ENCODE results near the gene LYPD6.

The LYPD6 gene

GRCh38 chr2:149331023-149331400 lies 625 bp downstream of the LYPD6 start:
- no peak for DNase-seq (ENCODE audit: insufficient read length, low spot score)
- no peak for FAIRE-seq

GRCh38 chr2:149332364-149332763 lies 2.0 kb downstream of the LYPD6 start:
- DNase-seq (ENCODE audit: insufficient read length, low spot score) (no peak), FAIRE-seq (no peak)
- TF ChIP-seq POLR2A (IDR thresholded peaks at IDR 0.05; ENCODE audit: low read depth, low read length) = no peak

More at GRCh38 chr2:149331023-149331400, 625 bp downstream of the LYPD6 start:
- no peak for TF ChIP-seq POLR2A (IDR thresholded peaks at IDR 0.05; ENCODE audit: low read depth, low read length)

GRCh38 chr2:149333636-149334035 lies 3.2 kb downstream of the LYPD6 start:
- TF ChIP-seq POLR2A (IDR thresholded peaks at IDR 0.05; ENCODE audit: low read depth, low read length) = no peak
- FAIRE-seq = no peak

DNA sequence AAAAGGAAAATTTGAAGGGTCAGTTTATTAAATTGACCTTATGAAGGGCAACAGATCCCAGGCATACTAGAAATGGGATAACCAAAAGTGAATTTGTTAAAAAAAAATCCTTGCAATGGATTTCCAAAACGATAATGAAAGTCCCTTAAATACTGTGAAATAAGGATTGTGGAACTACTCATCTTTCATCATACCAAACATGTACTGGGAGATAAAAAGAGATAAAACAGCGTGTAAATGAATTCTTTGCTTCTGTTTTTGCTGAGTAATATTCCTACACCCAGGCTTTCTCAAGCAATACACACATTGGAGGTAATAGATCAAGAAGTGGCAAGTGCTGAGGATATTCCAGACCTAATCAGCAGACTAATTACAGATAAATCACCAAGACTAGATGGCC lies 3.8 kb downstream of the LYPD6 start:
- FAIRE-seq (no peak), DNase-seq (ENCODE audit: insufficient read length, low spot score) (no peak)
- no peak for TF ChIP-seq POLR2A (IDR thresholded peaks at IDR 0.05; ENCODE audit: low read depth, low read length)

More at GRCh38 chr2:149333636-149334035, 3.2 kb downstream of the LYPD6 start:
- no peak for DNase-seq (ENCODE audit: insufficient read length, low spot score)

- DNase-seq (ENCODE audit: insufficient read length, low spot score) (no peak), FAIRE-seq (no peak)
- TF ChIP-seq POLR2A (IDR thresholded peaks at IDR 0.05; ENCODE audit: low read depth, low read length) = no peak
Observed at GRCh38 chr2:149339324-149339723, 8.9 kb downstream of the LYPD6 start.

DNA sequence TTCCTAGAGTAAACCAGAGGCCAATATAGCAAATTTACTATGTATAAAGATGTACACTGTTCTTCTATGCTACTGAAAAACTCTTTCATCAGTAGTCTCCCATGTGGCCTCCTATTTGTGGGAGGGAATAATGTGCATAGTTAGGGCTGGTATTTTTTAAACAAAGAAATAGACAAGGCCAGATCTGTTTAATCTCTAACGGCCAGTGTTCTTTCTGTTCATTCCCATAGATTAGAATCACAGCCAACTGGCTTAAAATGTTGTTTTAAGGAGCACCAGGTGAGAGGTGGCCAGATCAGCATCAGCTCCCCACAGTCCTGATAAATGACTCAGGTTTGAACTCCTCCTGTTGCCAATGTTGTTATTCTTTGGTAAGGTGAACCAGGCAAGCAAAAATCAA lies 12.1 kb downstream of the LYPD6 start:
- FAIRE-seq = no peak
- no peak for TF ChIP-seq POLR2A (IDR thresholded peaks at IDR 0.05; ENCODE audit: low read depth, low read length)
- no peak for DNase-seq (ENCODE audit: insufficient read length, low spot score)

GRCh38 chr2:149344105-149344504 lies 13.7 kb downstream of the LYPD6 start:
- TF ChIP-seq POLR2A (IDR thresholded peaks at IDR 0.05; ENCODE audit: low read depth, low read length) = no peak

DNA sequence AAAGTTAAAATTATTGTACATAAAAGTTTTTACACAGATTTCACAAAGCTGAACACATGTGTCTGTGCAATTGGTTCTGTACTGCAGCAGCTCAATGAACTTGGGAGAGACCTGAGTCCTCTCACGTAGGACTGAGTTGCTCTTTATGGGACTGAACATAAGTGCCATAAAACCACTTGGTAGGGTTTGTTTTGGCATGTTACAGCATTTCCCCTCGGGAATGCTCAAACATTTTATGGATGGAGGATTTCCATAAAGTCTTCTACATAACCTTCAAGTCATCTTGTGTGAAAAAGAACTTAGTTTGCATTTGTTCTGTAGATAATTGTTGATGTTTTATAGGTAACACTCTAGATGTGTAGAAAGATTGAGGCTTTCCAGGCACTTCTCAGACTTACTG lies 15.9 kb downstream of the LYPD6 start:
- TF ChIP-seq POLR2A (IDR thresholded peaks at IDR 0.05; ENCODE audit: low read depth, low read length) = no peak
- FAIRE-seq (no peak), DNase-seq (ENCODE audit: insufficient read length, low spot score) (no peak)

More at GRCh38 chr2:149344105-149344504, 13.7 kb downstream of the LYPD6 start:
- no peak for DNase-seq (ENCODE audit: insufficient read length, low spot score)
- FAIRE-seq = peak; percentile 6

- DNase-seq (ENCODE audit: insufficient read length, low spot score) (no peak), FAIRE-seq (no peak)
- no peak for TF ChIP-seq POLR2A (IDR thresholded peaks at IDR 0.05; ENCODE audit: low read depth, low read length)
Observed at GRCh38 chr2:149348291-149348690, 17.9 kb downstream of the LYPD6 start.

GRCh38 chr2:149353421-149353820 lies 23.0 kb downstream of the LYPD6 start:
- no peak for TF ChIP-seq POLR2A (IDR thresholded peaks at IDR 0.05; ENCODE audit: low read depth, low read length)
- no peak for DNase-seq (ENCODE audit: insufficient read length, low spot score)
- no peak for FAIRE-seq

DNA sequence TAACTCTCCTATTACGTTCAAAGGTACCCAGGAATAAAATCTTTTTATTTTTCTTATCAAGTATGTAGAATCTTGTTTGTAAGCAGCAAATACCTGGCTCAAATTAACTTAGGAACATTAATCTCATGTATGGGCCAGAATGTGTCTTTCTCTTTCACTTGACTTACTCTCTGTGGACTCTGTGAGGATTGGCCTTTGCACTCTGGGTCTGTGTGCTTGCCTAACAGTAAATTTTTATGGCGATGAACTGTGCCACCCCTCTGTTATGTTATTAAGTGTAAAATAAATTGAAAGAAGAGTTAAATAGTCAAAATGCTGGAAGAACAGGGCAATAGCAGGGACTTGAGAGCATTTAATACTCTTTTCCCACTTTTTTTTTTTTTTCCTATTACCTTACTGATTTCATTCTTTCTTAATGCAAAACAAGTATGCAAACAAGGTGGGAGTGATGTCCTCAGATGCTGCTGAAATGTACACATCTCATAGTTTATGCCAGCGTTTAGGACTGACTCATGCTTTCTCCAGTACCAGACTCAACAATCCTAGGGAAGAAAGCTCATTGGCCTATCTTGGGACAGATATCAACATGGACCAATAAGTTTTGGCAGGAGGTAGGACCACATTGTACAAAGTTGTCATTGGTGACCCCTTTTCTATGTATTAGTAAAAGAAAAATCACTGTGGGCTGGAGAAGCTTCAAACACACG lies 25.5 kb downstream of the LYPD6 start:
- no peak for TF ChIP-seq POLR2A (IDR thresholded peaks at IDR 0.05; ENCODE audit: low read depth, low read length)
- DNase-seq (ENCODE audit: insufficient read length, low spot score) (no peak), FAIRE-seq (no peak)

DNA sequence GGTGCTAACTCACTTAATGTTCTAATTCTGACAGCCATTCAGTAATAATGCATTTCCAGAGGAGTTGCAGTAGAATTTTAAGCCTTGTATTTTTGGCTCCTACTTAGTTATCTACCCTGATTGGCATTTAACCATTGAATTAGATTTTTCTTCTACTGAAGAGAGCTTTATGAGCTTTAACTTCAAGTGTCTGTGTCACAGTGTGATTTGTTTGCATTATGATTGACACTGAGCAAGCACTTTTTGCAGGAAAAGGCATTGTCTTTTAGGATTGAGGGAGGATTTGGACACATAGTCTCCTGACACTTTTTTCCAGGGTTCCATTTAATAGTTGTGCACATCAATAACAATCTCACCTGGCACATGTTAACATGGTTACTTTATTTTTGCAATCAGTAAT lies 26.7 kb downstream of the LYPD6 start:
- FAIRE-seq = no peak
- DNase-seq (ENCODE audit: insufficient read length, low spot score) = no peak
- no peak for TF ChIP-seq POLR2A (IDR thresholded peaks at IDR 0.05; ENCODE audit: low read depth, low read length)

GRCh38 chr2:149360106-149360505 lies 29.7 kb downstream of the LYPD6 start:
- no peak for FAIRE-seq
- DNase-seq (ENCODE audit: insufficient read length, low spot score) = no peak
- no peak for TF ChIP-seq POLR2A (IDR thresholded peaks at IDR 0.05; ENCODE audit: low read depth, low read length)

- DNase-seq (ENCODE audit: insufficient read length, low spot score) = no peak
- no peak for FAIRE-seq
- TF ChIP-seq POLR2A (IDR thresholded peaks at IDR 0.05; ENCODE audit: low read depth, low read length) = no peak
Observed at GRCh38 chr2:149363958-149364357, 33.6 kb downstream of the LYPD6 start.

- TF ChIP-seq POLR2A (IDR thresholded peaks at IDR 0.05; ENCODE audit: low read depth, low read length) = no peak
- FAIRE-seq (no peak), DNase-seq (ENCODE audit: insufficient read length, low spot score) (no peak)
Observed at GRCh38 chr2:149364839-149365238, 34.5 kb downstream of the LYPD6 start.
